Measurements from ENCODE around the gene BRD7. TPM values are rescaled to one million over a fixed set of nuclear protein-coding genes. Genes with fewer than 3 reads are reported as not detected.
"Not testable (repeated sequence)": the region's sequence is repeated elsewhere in the genome, so short reads cannot be mapped to it uniquely, and the experiment has no call there.

Gene BRD7
- polyA plus RNA-seq, 1 donor = 134 TPM

DNA sequence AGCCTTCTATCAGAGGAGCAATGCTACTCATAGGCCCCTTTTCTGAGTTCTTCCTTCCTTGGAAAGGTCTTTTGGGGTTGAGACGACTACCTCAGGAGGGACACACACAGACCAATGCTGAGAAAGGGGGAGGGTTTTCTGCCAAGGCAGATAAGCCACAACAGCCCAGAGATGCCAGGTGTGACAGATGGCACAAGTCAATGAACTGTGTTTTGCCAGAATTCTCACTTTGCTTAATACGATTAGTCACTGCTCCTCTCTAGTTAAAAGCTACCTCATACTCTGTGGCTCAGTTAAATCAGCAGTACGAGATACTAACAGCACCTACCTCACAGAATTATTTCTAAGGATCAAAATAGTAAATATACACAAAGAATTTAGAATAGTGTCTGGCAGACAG, 8.0 kb downstream of the BRD7 start:
- DNase-seq = no peak

DNA sequence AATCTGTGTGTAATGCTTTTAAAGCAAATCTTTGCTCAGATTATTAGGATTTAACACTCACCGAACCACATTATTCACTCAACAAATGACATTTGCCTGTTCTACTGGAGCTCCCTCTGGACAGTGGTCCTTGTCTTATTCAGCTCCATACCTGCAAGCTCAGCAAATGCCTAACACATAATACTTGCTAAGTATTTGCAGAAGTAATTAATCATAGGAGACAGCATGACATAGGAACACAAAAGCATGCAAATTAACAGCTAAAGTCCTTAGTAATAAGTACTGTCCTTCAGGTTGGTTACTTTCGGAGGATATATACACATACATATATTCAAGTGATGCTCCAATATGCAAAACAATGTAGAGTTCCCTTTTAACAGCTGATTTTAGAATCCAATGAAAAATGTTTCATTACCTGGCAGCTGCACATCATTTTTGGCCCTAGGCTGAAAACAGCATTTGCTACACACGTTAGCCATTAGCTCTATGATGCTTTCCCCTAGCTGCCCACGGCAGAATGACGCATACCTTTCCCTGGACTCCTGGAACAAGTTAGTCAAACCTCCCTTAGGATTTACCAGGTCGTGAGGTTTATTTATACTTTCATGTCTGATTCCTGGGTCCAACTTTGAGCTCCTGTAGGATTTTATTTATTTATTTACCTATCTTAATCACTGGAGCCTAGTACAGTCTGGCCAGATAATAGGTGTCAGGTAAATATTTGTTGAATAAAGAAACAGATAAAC, 8.6 kb downstream of the BRD7 start:
- DNase-seq = no peak

- DNase-seq = no peak
Observed at GRCh38 chr16:50359626-50360025, 9.2 kb downstream of the BRD7 start.

- DNase-seq = no peak
Observed at GRCh38 chr16:50354629-50355456, 13.9 kb downstream of the BRD7 start.

DNA sequence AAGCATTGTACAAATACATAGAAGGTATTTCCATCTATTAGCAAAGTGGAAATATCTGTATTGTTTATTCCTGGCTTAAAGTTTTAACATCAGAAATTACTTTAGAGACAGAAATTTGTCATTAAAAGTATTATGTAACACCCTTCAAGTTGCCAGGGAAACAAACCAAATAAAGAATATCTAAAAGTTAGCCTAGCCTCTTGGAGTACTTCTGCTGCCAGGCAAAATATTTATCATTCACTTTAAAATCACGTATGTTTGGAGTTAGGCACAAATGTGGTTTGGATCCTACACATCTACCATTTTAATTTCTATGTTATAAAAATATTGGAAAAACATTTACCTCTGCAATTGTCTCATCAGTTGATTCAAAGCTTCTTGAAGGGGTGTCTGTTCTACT, 14.7 kb downstream of the BRD7 start:
- DNase-seq = no peak

- DNase-seq = no peak
Observed at GRCh38 chr16:50351952-50352351, 16.8 kb downstream of the BRD7 start.

DNA sequence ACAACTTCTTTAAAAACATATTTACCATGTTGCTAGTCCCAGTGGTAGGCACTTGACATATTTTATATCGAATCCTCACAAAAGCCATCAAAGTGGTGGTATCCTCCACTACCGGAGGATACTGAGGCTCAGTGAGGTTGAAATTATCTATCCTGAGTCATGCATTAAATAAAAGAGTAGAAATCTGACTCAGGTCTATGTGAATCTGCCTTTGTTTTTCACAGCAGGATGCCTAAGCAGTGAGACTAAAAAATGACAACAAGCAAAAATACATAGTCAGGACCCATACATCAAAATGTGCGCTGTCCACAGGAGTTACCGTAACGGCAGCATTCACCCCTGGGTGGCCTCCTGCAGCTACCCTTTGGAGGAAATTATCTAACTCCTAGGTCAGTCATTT, 17.7 kb downstream of the BRD7 start:
- no peak for DNase-seq

DNA sequence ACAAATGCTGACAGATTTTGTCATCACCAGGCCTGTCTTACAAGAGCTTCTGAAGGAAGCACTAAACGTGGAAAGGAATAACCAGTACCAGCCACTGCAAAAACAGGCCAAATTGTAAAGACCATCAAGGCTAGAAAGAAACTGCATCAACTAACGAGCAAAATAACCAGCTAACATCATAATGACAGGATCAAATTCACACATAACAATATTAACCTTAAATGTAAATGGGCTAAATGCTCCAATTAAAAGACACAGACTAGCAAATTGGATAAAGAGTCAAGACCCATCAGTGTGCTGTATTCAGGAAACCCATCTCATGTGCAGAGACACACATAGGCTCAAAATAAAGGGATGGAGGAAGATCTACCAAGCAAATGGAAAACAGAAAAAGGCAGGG, 23.6 kb downstream of the BRD7 start:
- not testable (repeated sequence) for DNase-seq

- DNase-seq = not testable (repeated sequence)
Observed at GRCh38 chr16:50343566-50343965, 25.2 kb downstream of the BRD7 start.

GRCh38 chr16:50340578-50340977, 28.2 kb downstream of the BRD7 start:
- no peak for DNase-seq

- DNase-seq = no peak
Observed at GRCh38 chr16:50338371-50339231, 30.2 kb downstream of the BRD7 start.

DNA sequence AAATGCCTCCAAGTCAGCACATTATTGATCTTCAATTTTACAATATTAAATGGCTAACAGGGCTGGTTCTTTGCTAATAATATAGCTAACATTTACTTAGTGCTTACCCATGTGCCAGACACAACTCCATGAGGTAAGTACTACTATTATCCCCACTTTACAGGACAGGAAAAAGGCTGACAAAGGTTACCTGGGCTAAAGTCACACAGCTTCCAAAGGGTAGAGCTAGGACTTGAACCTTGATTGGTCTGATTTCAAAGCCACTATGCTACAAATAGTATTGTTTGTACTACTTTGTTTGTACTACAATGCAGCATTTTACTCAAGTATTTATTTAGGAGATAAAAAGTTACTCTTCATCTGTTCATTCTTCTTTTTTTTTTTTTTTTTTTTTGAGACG, 31.9 kb downstream of the BRD7 start:
- no peak for DNase-seq

DNA sequence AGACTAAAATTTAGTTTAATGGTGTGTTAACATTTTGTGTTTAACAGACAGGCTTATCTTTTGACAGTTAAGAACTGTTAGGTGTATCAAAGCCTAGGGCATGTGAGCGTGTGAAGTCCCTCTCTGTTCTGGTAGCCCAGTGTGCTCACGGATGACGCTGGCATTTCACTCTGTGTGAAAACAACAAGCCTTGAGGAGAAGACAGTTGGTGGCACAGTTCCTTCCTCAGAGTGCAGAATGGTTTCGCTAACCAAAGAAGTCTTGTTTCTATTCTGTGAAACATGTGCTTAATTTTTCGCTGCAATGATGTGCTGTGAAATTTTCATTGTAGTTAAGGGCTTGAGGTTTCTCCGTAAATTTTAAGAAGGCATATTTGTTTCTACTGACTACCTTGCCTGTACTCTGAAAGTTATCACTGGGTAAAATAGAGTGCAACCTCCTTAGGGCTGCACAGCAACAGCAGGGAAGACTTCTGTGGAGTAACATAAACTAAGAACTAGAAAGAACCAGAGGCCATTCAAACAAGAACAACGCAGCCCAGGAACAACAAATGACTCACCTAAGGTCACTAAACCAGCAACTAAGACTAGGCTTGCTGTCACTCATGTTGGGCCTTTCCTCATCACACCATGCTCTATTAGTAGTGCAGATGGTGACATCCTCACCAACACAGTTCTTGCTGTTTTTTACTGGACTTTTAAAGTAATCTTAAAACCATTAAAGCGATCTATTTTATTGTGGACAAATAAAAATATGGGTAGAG, 33.4 kb downstream of the BRD7 start:
- no peak for DNase-seq

DNA sequence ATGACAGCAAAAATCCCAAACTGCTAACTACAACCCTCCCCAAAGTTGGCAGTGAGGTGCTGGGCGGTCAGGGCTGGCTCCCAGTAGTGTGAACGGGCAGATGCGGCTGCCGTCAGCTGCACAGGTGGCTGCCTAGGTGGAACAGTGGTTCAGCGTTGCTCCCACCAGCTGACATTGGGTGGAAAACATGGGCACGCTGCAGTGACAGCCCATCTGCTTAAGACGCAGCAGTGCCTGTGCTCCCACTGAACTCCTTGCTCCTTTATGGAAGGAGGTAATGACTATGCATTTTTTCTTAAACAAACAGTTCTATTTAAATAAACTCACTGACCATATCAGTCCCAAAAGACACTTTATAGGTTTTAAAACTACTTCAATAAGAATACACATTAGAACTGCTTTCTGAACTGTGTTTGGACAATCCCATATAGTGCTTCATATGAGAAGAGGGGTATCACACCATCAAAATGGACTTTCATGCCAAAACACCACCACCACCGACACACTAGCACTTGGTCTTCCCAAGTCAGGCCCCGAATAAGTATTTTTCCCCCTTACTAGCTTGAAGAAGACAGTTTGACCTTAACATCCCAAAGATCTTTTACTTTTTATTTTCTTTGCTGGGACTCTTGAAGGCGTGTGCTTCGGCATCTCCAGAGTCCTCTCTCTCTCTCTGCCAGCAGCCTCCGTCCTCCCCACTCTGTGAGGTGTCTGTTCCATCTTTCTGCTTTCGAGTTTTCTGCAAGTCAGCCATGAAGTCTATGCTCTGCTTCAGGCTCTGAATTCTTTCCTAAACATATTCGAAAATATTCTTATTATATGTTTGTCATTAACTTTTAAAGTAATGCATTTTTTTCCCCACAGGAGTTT, 34.4 kb downstream of the BRD7 start:
- no peak for DNase-seq

DNA sequence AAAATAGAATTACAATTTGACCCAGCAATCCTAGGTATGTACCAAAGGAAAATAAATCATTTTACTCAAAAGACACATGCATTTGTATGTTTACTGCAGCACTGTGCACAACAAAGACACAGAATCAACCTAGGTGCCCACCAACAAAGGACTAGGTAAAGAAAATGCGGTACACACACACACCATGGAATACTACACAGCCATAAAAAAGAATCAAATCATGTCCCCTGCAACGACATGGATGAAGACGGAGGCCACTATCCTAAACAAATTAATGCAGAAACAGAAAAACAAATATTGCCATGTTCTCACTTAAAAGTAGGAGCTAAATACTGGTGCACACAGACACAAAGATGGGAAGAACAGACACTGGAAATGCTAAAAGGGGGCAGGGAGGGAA, 36.2 kb downstream of the BRD7 start:
- no peak for DNase-seq

GRCh38 chr16:50331570-50331969, 37.2 kb downstream of the BRD7 start:
- no peak for DNase-seq

GRCh38 chr16:50329446-50330189, 39.2 kb downstream of the BRD7 start:
- DNase-seq = no peak

- no peak for DNase-seq
Observed at GRCh38 chr16:50326835-50327465, 41.8 kb downstream of the BRD7 start.

DNA sequence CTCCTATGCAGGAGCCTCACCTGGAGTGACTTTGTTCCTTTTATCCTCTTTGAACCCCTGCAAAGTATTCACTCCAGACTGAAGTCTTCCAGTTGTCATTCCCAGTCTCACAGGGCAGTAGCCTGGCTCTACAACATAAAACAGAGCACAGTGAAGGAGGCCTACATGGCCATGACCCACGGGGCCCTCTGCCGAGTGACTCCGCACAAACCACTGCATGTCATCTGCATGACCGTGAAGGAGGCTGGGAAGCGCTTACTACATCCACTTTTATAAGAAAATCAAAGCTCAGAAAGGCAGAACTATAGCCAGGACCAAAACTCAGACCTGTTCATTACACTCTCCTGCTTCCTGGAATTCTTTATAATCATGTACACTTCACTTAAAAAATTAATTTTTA, 42.5 kb downstream of the BRD7 start:
- no peak for DNase-seq

- DNase-seq = no peak
Observed at GRCh38 chr16:50324345-50324744, 44.4 kb downstream of the BRD7 start.
